Measurements from ENCODE around the gene MYH9.
A peak's percentile ranks its signal among the peaks of the same experiment; 100 is the strongest.

The MYH9 gene

GRCh38 chr22:36405221-36405661, 17.5 kb upstream of the MYH9 start:
- peak overlapping the region; percentile 59 for H3K4me2 ChIP-seq (ENCODE audit: low read length)

GRCh38 chr22:36404446-36404845, 16.7 kb upstream of the MYH9 start:
- Histone ChIP-seq H3K9me3 (ENCODE audit: control insufficient read depth, insufficient read depth, low read length) (no peaks in the 10 kb centered on the region), H3K9me2 (replicated peaks; ENCODE audit: control insufficient read depth, low read length) (no peaks in the 10 kb centered on the region), H3K4me3 (ENCODE audit: low read length) (no peak overlapping the region), H3K27ac (ENCODE audit: low read depth, low read length) (no peak overlapping the region), H4K20me1 (ENCODE audit: control insufficient read depth, insufficient read depth, low read depth, low read length) (no peaks in the 10 kb centered on the region), H3K4me2 (ENCODE audit: low read length) (no peak overlapping the region), H3K79me2 (ENCODE audit: control insufficient read depth, low read length) (no peaks in the 10 kb centered on the region), H3K27me3 (ENCODE audit: control insufficient read depth, low read length) (no peaks in the 10 kb centered on the region), H3K36me3 (ENCODE audit: control insufficient read depth, low read length) (no peaks in the 10 kb centered on the region), H3F3A (ENCODE audit: control insufficient read depth, insufficient read depth) (no peaks in the 10 kb centered on the region; the same call in 1 of the 2 replicates), H3K4me1 (ENCODE audit: control insufficient read depth, low read length) (peaks cover 23% of the 10 kb centered on the region)
- TF ChIP-seq CTCF (IDR thresholded peaks at IDR 0.05; ENCODE audit: low read depth, low read length, poor library complexity, severe bottlenecking) = no peak
- TF ChIP-seq EZH2phosphoT487 (IDR thresholded peaks at IDR 0.05; ENCODE audit: borderline replicate concordance, low read length) = no peak

More at GRCh38 chr22:36405221-36405661, 17.5 kb upstream of the MYH9 start:
- Histone ChIP-seq H3K36me3 (ENCODE audit: control insufficient read depth, low read length) (no peaks in the 10 kb centered on the region), H3F3A (ENCODE audit: control insufficient read depth, insufficient read depth) (no peaks in the 10 kb centered on the region; the same call in 1 of the 2 replicates), H3K4me3 (ENCODE audit: low read length) (peak overlapping the region; percentile 29), H3K9me3 (ENCODE audit: control insufficient read depth, insufficient read depth, low read length) (no peaks in the 10 kb centered on the region), H3K79me2 (ENCODE audit: control insufficient read depth, low read length) (no peaks in the 10 kb centered on the region), H3K9me2 (replicated peaks; ENCODE audit: control insufficient read depth, low read length) (no peaks in the 10 kb centered on the region), H4K20me1 (ENCODE audit: control insufficient read depth, insufficient read depth, low read depth, low read length) (no peaks in the 10 kb centered on the region), H3K27me3 (ENCODE audit: control insufficient read depth, low read length) (no peaks in the 10 kb centered on the region), H3K27ac (ENCODE audit: low read depth, low read length) (peak overlapping the region; percentile 58), H3K4me1 (ENCODE audit: control insufficient read depth, low read length) (peaks cover 31% of the 10 kb centered on the region)
- TF ChIP-seq CTCF (IDR thresholded peaks at IDR 0.05; ENCODE audit: low read depth, low read length, poor library complexity, severe bottlenecking) (no peak), EZH2phosphoT487 (IDR thresholded peaks at IDR 0.05; ENCODE audit: borderline replicate concordance, low read length) (no peak)

- H3K4me1 ChIP-seq (ENCODE audit: control insufficient read depth, low read length) = peaks cover 2% of the 10 kb centered on the region
- no peaks in the 10 kb centered on the region for H3K9me3 ChIP-seq (ENCODE audit: control insufficient read depth, insufficient read depth, low read length)
- no peak overlapping the region for H3K4me3 ChIP-seq (ENCODE audit: low read length)
- no peak overlapping the region for H3K27ac ChIP-seq (ENCODE audit: low read depth, low read length)
- H3K9me2 ChIP-seq (replicated peaks; ENCODE audit: control insufficient read depth, low read length) = no peaks in the 10 kb centered on the region
- no peaks in the 10 kb centered on the region for H3K36me3 ChIP-seq (ENCODE audit: control insufficient read depth, low read length)
- no peak overlapping the region for H3K4me2 ChIP-seq (ENCODE audit: low read length)
- H3K27me3 ChIP-seq (ENCODE audit: control insufficient read depth, low read length) = no peaks in the 10 kb centered on the region
- H3F3A ChIP-seq (ENCODE audit: control insufficient read depth, insufficient read depth) = no peaks in the 10 kb centered on the region
- TF ChIP-seq CTCF (IDR thresholded peaks at IDR 0.05; ENCODE audit: low read depth, low read length, poor library complexity, severe bottlenecking) (no peak), EZH2phosphoT487 (IDR thresholded peaks at IDR 0.05; ENCODE audit: borderline replicate concordance, low read length) (no peak)
- H3K79me2 ChIP-seq (ENCODE audit: control insufficient read depth, low read length) = no peaks in the 10 kb centered on the region
- H4K20me1 ChIP-seq (ENCODE audit: control insufficient read depth, insufficient read depth, low read depth, low read length) = no peaks in the 10 kb centered on the region
Measured at GRCh38 chr22:36399472-36399778, 11.7 kb upstream of the MYH9 start.

Data from DOHH2 (cell line).